Transverse colon (tissue), 4 donors: ENCODE measurements around the gene SSH3. TPM values are rescaled to one million over a fixed set of nuclear protein-coding genes. Genes with fewer than 3 reads are reported as not detected.
A peak's percentile ranks its signal among the peaks of the same experiment; 100 is the strongest.

Experiments
- DNase-seq: peaks from one replicate; pipeline ENCODE4 v3.0.0-alpha.2; 2019
- H3K27ac ChIP-seq, 4 donors: fragments of 200-600 bp; sonication (generic); 2 replicates each; pipeline ENCODE4 v1.5.1; 2016 to 2018; ENCODE audit warnings: inconsistent platforms in 4 of 4
- H3K27me3 ChIP-seq: fragments of 200-600 bp; sonication (generic); 2 replicates; pipeline ENCODE4 v1.5.1; 2017; ENCODE audit warnings: inconsistent platforms
- H3K36me3 ChIP-seq, 4 donors: fragments of 200-600 bp; sonication (generic); 2 replicates each; pipeline ENCODE4 v1.5.1; 2017 to 2019; ENCODE audit warnings: inconsistent platforms in 4 of 4
- H3K4me1 ChIP-seq, 4 donors: fragments of 200-600 bp; sonication (generic); 2 replicates each; pipeline ENCODE4 v1.5.1; 2017 to 2020; ENCODE audit warnings: inconsistent platforms in 4 of 4
- H3K4me3 ChIP-seq, 4 donors: fragments of 200-600 bp; sonication (generic); 1 replicate in 1 of 4; 2 replicates in 3 of 4; pipeline versions ENCODE4 v1.5.1 to v1.6.1; 2017 to 2019; ENCODE audit warnings: inconsistent platforms in 4 of 4
- H3K9me3 ChIP-seq, 2 donors: fragments of 200-600 bp; sonication (generic); 2 replicates each; pipeline ENCODE4 v1.5.1; 2017 to 2019; ENCODE audit warnings: inconsistent platforms in 2 of 2
- EP300 ChIP-seq: sonication (generic); formaldehyde crosslinking; IDR thresholded peaks from one replicate; pipeline ENCODE4 v1.6.1; 2017; ENCODE audit warnings: antibody characterized with exemption, low read depth
- POLR2A ChIP-seq: fragments of 450-650 bp; IDR thresholded peaks from one replicate; pipeline ENCODE4 v1.6.1; 2016; ENCODE audit warnings: antibody characterized with exemption, mild to moderate bottlenecking, moderate library complexity
- POLR2AphosphoS5 ChIP-seq, 3 donors: sonication (generic); formaldehyde crosslinking; IDR thresholded peaks; one replicate each; pipeline ENCODE4 v1.6.1; 2016; ENCODE audit warnings: antibody characterized with exemption in 3 of 3
- WGBS, 2 donors: methylation state at CpG; one replicate each; pipeline ENCODE4 v1.1.5; 2018; ENCODE audit warnings: low coverage in 1 of 2; 5-methylcytosine and 5-hydroxymethylcytosine counted together
- in situ Hi-C, 4 donors: fragments of 200-750 bp; cut with MboI; loops; one replicate each; pipeline versions ENCODE4 v1.15.0 to v1.15.1; 2017; ENCODE audit warnings: low sequenced_read_pairs in 3 of 4, low pct_ligation_motif_present in 1 of 4, low pct_unique_long_range_greater_than_20kb in 1 of 4
- intact Hi-C: fragments of 100-400 bp; cut with DNase I; formaldehyde crosslinking; loops from one replicate; pipeline ENCODE4 v1.15.1; 2023; ENCODE audit warnings: low total_unique reads
- total RNA-seq, 4 donors: library from RNA; depleted of rRNA; stranded (reverse); fragments of >200 nt; gene quantifications; one replicate each; pipeline ENCODE4 v1.1.0, GENCODE V29; 2016
- TF ChIP-seq, protein P1 (sequence below), 5 experiments: fragments of 200-600 bp in 3 of 5; fragments of 450-650 bp in 2 of 5; sonication (generic) in 3 of 5; IDR thresholded peaks; 1 replicate in 2 of 5; 2 replicates in 3 of 5; pipeline ENCODE4 v1.5.1; 2016 to 2017; ENCODE audit warnings: antibody characterized with exemption in 5 of 5, inconsistent platforms in 3 of 5, mild to moderate bottlenecking in 2 of 5, moderate library complexity in 1 of 5

Gene SSH3
- total RNA-seq, 4 donors from 2014 or later, result 73.0 to 174 (median 123) TPM

DNA sequence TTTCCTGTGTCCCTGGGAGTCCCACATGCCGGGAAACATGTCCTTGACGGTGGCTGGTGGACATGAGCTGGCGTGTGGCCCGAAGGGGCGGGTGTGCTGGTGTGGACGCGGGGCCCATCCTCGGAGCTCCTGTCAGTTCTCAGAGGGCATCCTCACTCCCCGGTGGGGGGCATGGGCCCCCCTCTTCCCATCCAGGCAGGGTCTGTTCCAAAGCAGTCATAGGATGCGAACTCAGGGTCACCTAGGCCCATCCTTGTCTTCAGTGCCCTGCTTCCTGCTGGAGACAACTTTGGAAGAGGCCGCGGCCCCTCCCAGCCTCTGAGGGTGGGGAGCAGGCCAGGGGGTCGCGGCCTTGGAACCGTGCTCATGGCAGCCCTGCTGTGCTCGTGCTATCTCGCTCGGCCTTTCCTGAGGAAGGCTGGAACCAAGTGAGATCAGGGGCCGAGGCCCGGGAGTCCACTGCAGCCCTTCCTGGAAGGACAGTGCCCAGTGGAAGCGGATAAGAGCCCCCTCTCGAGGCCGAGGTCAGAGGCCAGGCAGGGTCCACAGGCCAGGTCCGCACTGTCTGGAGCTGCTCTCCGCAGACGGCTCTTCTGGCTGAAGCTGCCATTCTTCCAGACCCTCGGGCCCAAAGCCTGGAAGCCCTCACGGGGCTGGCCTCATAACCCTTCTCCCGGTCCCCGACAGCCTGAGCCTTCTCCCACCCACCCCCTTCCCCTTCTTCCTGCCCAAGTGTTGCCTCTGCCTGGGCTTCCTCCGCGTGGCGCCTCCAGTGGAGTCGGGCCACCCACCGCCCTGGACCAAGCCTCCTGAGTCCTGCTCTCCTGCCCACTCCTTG lies 28.3 kb upstream of the SSH3 start:
- Histone ChIP-seq H3K4me1 (peaks cover 51 to 91% (median 80%) of the 10 kb centered on the region in 4 donors), H3K27ac (peak overlapping the region; percentile 95 to 98 (median 97)), H3K36me3 (peaks cover 0 to 10% (median 3%) of the 10 kb centered on the region in 4 donors), H3K27me3 (no peaks in the 10 kb centered on the region), H3K9me3 (no peaks in the 10 kb centered on the region), H3K4me3 (no peak overlapping the region)
- DNase-seq, result peak; percentile 29
- in situ Hi-C loops, result loop anchor here in 1 of 4 donors (25.0 kb wide), 1 partner anchor 112 kb away; the partner anchor contains the start of gene RAD9A
- intact Hi-C loops, result loop anchor here (10.0 kb wide), 1 partner anchor 640 kb away; the partner anchor contains the start of gene RBM4
- 76% methylated on average over 32 of the region's 35 CpGs; no CpG with 5 or more reads in 1 of the 2 donors for WGBS, 2 donors
- TF ChIP-seq EP300 (no peak), POLR2A (no peak), POLR2AphosphoS5 (IDR thresholded peaks at IDR 0.05) (no peak)
- TF ChIP-seq, protein P1, sequence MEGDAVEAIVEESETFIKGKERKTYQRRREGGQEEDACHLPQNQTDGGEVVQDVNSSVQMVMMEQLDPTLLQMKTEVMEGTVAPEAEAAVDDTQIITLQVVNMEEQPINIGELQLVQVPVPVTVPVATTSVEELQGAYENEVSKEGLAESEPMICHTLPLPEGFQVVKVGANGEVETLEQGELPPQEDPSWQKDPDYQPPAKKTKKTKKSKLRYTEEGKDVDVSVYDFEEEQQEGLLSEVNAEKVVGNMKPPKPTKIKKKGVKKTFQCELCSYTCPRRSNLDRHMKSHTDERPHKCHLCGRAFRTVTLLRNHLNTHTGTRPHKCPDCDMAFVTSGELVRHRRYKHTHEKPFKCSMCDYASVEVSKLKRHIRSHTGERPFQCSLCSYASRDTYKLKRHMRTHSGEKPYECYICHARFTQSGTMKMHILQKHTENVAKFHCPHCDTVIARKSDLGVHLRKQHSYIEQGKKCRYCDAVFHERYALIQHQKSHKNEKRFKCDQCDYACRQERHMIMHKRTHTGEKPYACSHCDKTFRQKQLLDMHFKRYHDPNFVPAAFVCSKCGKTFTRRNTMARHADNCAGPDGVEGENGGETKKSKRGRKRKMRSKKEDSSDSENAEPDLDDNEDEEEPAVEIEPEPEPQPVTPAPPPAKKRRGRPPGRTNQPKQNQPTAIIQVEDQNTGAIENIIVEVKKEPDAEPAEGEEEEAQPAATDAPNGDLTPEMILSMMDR (IDR thresholded peaks at IDR 0.05), result no peak

DNA sequence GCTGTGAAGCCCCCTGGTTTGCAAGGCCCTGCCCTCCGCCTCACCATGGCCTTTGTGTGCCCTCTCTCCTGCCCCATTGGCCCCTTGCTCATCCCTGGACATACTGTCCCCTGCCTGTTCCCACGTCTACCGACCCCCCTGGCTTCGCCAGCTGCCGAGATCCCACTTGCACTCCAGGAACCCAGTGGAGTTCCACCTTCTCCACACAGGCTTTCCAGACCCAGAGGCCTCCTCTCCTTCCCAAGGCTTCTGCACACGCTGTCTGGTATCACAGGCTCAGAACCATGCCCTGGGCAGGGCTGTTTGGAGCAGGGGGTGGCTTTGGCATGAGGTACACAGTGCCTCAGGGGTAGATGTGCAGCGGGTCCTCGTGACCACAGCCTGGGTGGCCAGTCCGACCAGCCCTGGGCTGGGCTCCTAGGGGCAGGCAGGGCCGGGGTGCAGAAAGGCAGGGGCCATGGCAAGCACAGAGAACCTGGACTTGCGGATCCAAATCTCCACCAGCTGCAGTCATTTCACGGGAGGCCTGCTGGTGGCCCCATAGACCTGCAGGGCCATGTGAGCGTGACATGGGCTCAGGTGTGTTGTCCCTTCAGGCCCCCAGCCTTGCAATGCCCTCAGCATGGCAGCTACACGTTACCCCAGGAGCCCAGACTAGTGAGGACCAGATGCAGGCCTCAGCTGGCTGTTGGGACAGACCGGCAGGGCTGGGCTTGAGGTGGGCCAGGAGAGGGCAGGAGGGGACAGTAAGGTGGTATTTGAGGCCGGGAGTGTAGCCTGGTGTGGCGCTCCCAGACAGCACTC lies 27.5 kb upstream of the SSH3 start:
- WGBS, 2 donors, result 74% methylated on average over 17 of the region's 17 CpGs; no CpG with 5 or more reads in 1 of the 2 donors
- Histone ChIP-seq H3K9me3 (no peaks in the 10 kb centered on the region), H3K4me1 (peaks cover 44 to 83% (median 72%) of the 10 kb centered on the region in 4 donors), H3K4me3 (no peak overlapping the region), H3K36me3 (peaks cover 0 to 19% (median 7%) of the 10 kb centered on the region in 4 donors), H3K27ac (peak overlapping the region; percentile 95 to 98 (median 97)), H3K27me3 (no peaks in the 10 kb centered on the region)
- no peak for DNase-seq
- in situ Hi-C loops, result no loop called here
- TF ChIP-seq POLR2A (no peak), EP300 (no peak)
- intact Hi-C loops, result loop anchor here (10.0 kb wide), 1 partner anchor 641 kb away; the partner anchor contains the start of gene RBM4

DNA sequence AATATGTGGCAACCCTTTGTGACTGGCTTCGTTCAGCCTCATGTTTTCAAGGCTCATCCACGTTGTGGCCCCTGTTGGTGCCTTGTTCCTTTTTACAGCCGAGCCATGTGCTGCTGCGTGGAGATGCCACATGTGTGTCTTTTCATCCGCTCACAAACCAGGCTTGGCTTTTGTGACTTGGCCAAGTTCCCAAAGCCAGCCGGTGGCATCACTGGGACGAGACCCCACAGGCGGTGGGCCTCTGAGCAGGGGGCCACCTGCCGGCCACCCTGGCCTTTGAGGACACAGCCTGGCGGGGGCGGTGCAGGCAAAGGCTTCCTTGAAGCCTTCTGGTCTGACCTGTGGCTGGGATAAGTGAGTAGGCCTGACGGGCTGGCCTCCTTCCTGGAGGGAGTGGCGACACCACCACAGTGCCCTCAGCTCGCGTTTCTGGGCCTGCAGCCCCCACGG lies 26.5 kb upstream of the SSH3 start:
- 10 to 25% methylated on average over 2 to 9 of the region's 16 CpGs for WGBS, 2 donors
- H3K36me3 ChIP-seq, result peaks cover 2 to 29% (median 12%) of the 10 kb centered on the region in 4 donors
- no peaks in the 10 kb centered on the region for H3K27me3 ChIP-seq
- H3K4me1 ChIP-seq, result peaks cover 44 to 73% (median 63%) of the 10 kb centered on the region in 4 donors
- intact Hi-C loops, result loop anchor here (10.0 kb wide), 1 partner anchor 642 kb away; the partner anchor contains the start of gene RBM4
- TF ChIP-seq POLR2A (no peak), EP300 (no peak), POLR2AphosphoS5 (IDR thresholded peaks at IDR 0.05) (no peak)
- TF ChIP-seq, protein P1 (IDR thresholded peaks at IDR 0.05), result peak; percentile 10 to 51 (median 19)
- in situ Hi-C loops, result no loop called here
- DNase-seq, result peak; percentile 65
- no peaks in the 10 kb centered on the region for H3K9me3 ChIP-seq
- H3K27ac ChIP-seq, result peak overlapping the region; percentile 95 to 98 (median 97)
- H3K4me3 ChIP-seq, result peak overlapping the region in 2 of 4 donors; percentile 21 to 37

DNA sequence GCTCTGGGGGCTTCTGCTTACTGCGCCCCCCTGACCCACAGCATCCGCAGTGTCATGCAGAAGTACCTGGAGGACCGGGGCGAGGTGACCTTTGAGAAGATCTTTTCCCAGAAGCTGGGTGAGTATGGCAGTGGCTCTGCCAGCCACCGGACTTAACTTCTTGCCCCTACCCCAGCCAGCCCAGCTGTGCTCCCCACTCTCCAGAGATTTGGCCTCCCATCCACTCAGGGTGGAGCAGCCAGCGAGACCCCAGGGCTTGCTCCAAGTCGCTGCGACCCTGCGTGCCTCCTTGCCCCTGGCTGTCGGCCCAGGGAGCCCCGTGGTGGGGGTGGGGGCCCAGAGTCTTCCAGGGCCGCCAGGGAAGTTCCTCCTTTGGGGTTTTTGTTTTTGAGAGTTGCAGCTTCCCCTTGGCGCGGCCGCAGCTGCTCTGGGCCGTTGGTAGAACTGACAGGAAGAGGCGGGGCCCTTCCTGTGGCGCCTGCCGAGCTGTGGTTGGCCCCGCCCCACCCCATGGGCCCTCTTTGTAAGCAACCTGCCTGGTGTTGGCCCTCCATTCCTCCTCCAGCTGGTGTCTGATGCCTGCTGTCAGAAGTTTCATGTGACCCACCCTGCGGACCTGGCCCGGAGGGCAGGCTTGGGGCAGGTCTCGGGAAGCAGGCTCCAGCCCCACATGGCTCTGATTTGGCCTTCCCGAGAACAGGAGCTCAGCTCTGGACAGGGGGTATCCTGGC lies 25.9 kb upstream of the SSH3 start:
- WGBS, 2 donors, result 10 to 13% methylated on average over 3 to 23 of the region's 24 CpGs
- in situ Hi-C loops (no loop called here), intact Hi-C loops (loop anchor here (10.0 kb wide), 1 partner anchor 643 kb away; the partner anchor contains the start of gene RBM4)
- Histone ChIP-seq H3K9me3 (no peaks in the 10 kb centered on the region), H3K4me1 (peaks cover 44 to 67% (median 58%) of the 10 kb centered on the region in 4 donors), H3K27me3 (no peaks in the 10 kb centered on the region), H3K4me3 (peak overlapping the region in 3 of 4 donors; percentile 5 to 37 (median 21)), H3K36me3 (peaks cover 2 to 34% (median 16%) of the 10 kb centered on the region in 4 donors), H3K27ac (peak overlapping the region; percentile 95 to 98 (median 97))
- TF ChIP-seq, protein P1 (IDR thresholded peaks at IDR 0.05), result no peak
- TF ChIP-seq POLR2A, result peak; percentile 48
- TF ChIP-seq POLR2AphosphoS5 (IDR thresholded peaks at IDR 0.05), result peak in 2 of 3 donors; percentile 57 to 63
- DNase-seq, result peak; percentile 94
